ENCODE data around the gene C10orf53.

C10orf53 gene

GRCh38 chr10:49696311-49696710, 16.9 kb downstream of the C10orf53 start:
- H3K4me3 ChIP-seq (ENCODE audit: control insufficient read depth, low read depth, low read length) = no peak overlapping the region
- no peak for DNase-seq (ENCODE audit: low read depth)
- TF ChIP-seq CTCF (IDR thresholded peaks at IDR 0.05; ENCODE audit: control insufficient read depth, insufficient read depth, low read depth, low read length, missing control alignments) = no peak

GRCh38 chr10:49698679-49699078, 19.2 kb downstream of the C10orf53 start:
- no peak for DNase-seq (ENCODE audit: low read depth)
- no peak overlapping the region for H3K4me3 ChIP-seq (ENCODE audit: control insufficient read depth, low read depth, low read length)
- no peak for TF ChIP-seq CTCF (IDR thresholded peaks at IDR 0.05; ENCODE audit: control insufficient read depth, insufficient read depth, low read depth, low read length, missing control alignments)

- no peak for DNase-seq (ENCODE audit: low read depth)
- no peak for TF ChIP-seq CTCF (IDR thresholded peaks at IDR 0.05; ENCODE audit: control insufficient read depth, insufficient read depth, low read depth, low read length, missing control alignments)
- H3K4me3 ChIP-seq (ENCODE audit: control insufficient read depth, low read depth, low read length) = no peak overlapping the region
Observed at GRCh38 chr10:49700211-49700610, 20.8 kb downstream of the C10orf53 start.

GRCh38 chr10:49700997-49701396, 21.5 kb downstream of the C10orf53 start:
- DNase-seq (ENCODE audit: low read depth) = no peak
- no peak overlapping the region for H3K4me3 ChIP-seq (ENCODE audit: control insufficient read depth, low read depth, low read length)
- TF ChIP-seq CTCF (IDR thresholded peaks at IDR 0.05; ENCODE audit: control insufficient read depth, insufficient read depth, low read depth, low read length, missing control alignments) = no peak

- no peak for DNase-seq (ENCODE audit: low read depth)
- no peak for TF ChIP-seq CTCF (IDR thresholded peaks at IDR 0.05; ENCODE audit: control insufficient read depth, insufficient read depth, low read depth, low read length, missing control alignments)
- H3K4me3 ChIP-seq (ENCODE audit: control insufficient read depth, low read depth, low read length) = no peak overlapping the region
Observed at GRCh38 chr10:49707585-49707984, 28.1 kb downstream of the C10orf53 start.

GRCh38 chr10:49709934-49710333, 30.5 kb downstream of the C10orf53 start:
- no peak for TF ChIP-seq CTCF (IDR thresholded peaks at IDR 0.05; ENCODE audit: control insufficient read depth, insufficient read depth, low read depth, low read length, missing control alignments)
- H3K4me3 ChIP-seq (ENCODE audit: control insufficient read depth, low read depth, low read length) = no peak overlapping the region
- no peak for DNase-seq (ENCODE audit: low read depth)

GRCh38 chr10:49710966-49711365, 31.5 kb downstream of the C10orf53 start:
- TF ChIP-seq CTCF (IDR thresholded peaks at IDR 0.05; ENCODE audit: control insufficient read depth, insufficient read depth, low read depth, low read length, missing control alignments) = no peak
- H3K4me3 ChIP-seq (ENCODE audit: control insufficient read depth, low read depth, low read length) = no peak overlapping the region
- no peak for DNase-seq (ENCODE audit: low read depth)

Measured in AG09309 (cell line).